Lower leg skin (tissue), 3 donors: ENCODE data around the gene ITIH2.

Experiments used
- POLR2A ChIP-seq, 2 donors: fragments of 450-650 bp; IDR thresholded peaks; one replicate each; pipeline ENCODE4 v1.6.1; 2016 to 2017; ENCODE audit warnings: antibody characterized with exemption in 2 of 2, mild to moderate bottlenecking in 1 of 2, moderate library complexity in 1 of 2
- TF ChIP-seq, protein P1 (sequence below), 3 donors: fragments of 450-650 bp; IDR thresholded peaks; one replicate each; pipeline ENCODE4 v1.5.1; 2016; ENCODE audit warnings: antibody characterized with exemption in 3 of 3, mild to moderate bottlenecking in 3 of 3, moderate library complexity in 2 of 3

DNA sequence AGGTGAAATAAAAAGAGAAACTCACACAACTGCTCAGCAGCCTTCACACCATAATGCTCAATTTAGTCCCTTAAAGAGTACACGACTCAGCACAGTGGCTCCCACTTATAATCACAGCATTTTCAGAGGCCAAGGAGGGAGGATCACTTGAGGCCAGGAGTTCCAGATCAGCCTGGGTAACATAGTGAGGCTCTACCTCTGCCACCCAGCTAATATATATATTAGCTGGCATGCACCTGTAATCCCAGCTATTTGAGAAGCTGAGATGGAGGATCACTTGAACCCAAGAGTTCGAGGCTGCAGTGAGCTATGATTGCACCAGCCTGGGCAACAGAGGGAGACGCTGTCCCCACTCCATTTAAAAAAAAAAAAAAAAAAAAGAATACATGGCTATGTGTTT is 2.2 kb downstream of the ITIH2 start:
- TF ChIP-seq, protein P1, sequence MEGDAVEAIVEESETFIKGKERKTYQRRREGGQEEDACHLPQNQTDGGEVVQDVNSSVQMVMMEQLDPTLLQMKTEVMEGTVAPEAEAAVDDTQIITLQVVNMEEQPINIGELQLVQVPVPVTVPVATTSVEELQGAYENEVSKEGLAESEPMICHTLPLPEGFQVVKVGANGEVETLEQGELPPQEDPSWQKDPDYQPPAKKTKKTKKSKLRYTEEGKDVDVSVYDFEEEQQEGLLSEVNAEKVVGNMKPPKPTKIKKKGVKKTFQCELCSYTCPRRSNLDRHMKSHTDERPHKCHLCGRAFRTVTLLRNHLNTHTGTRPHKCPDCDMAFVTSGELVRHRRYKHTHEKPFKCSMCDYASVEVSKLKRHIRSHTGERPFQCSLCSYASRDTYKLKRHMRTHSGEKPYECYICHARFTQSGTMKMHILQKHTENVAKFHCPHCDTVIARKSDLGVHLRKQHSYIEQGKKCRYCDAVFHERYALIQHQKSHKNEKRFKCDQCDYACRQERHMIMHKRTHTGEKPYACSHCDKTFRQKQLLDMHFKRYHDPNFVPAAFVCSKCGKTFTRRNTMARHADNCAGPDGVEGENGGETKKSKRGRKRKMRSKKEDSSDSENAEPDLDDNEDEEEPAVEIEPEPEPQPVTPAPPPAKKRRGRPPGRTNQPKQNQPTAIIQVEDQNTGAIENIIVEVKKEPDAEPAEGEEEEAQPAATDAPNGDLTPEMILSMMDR (IDR thresholded peaks at IDR 0.05), result no peak
- no peak for TF ChIP-seq POLR2A (IDR thresholded peaks at IDR 0.05)
